OCI-LY3 (cell line): Measurements from ENCODE around the gene VAV2.

Experiments
- H2AFZ ChIP-seq: fragments of 200-600, 300-600 bp; shearing (Covaris generic); 2 replicates; pipeline ENCODE4 v1.6.0; 2014; ENCODE audit warnings: antibody characterized with exemption, low read depth, low read length
- H3K27ac ChIP-seq: fragments of 200-600, 300-600 bp; sonication (generic); 2 replicates; pipeline ENCODE4 v1.5.1; 2014; ENCODE audit warnings: mild to moderate bottlenecking, low read length, moderate library complexity, mixed read lengths
- H3K27me3 ChIP-seq: fragments of 200-600, 300-600 bp; sonication (generic); 2 replicates; pipeline ENCODE4 v1.6.1; 2014; ENCODE audit warnings: low read depth, low read length, mixed read lengths
- H3K36me3 ChIP-seq: fragments of 200-600, 300-600 bp; sonication (generic); replicated peaks from 2 replicates; pipeline ENCODE3; 2014; ENCODE audit warnings: low read depth, low read length, mixed read lengths
- H3K4me1 ChIP-seq: fragments of 300-600, 200-600 bp; sonication (generic); 2 replicates; pipeline ENCODE4 v1.6.1; 2014; ENCODE audit warnings: low read length, mixed read lengths
- H3K4me2 ChIP-seq: fragments of 200-600, 300-600 bp; sonication (generic); 2 replicates; pipeline ENCODE4 v1.6.1; 2014; ENCODE audit warnings: low read length, mixed read lengths
- H3K4me3 ChIP-seq: fragments of 300-600, 200-600 bp; sonication (generic); 2 replicates; pipeline ENCODE4 v1.5.1; 2014; ENCODE audit warnings: antibody characterized with exemption, mild to moderate bottlenecking, low read length, moderate library complexity
- H3K79me2 ChIP-seq: fragments of 300-600, 200-600 bp; shearing (Covaris generic); 2 replicates; pipeline ENCODE4 v1.6.1; 2014; ENCODE audit warnings: mild to moderate bottlenecking, low read length, mixed read lengths
- H3K9ac ChIP-seq: fragments of 300-600, 200-600 bp; shearing (Covaris generic); 2 replicates; pipeline ENCODE4 v1.6.0; 2014; ENCODE audit warnings: mild to moderate bottlenecking, low read length, moderate library complexity
- H3K9me3 ChIP-seq: fragments of 200-600, 300-600 bp; shearing (Covaris generic); 2 replicates; pipeline ENCODE4 v1.6.1; 2014; ENCODE audit warnings: low read length, mixed read lengths; ENCODE audit not compliant: insufficient read depth
- H4K20me1 ChIP-seq: fragments of 200-600, 300-600 bp; sonication (generic); 2 replicates; pipeline ENCODE4 v1.6.1; 2016; ENCODE audit warnings: low read length, mixed read lengths; ENCODE audit not compliant: insufficient read depth
- CTCF ChIP-seq: fragments of 200-600, 300-600 bp; sonication (generic); IDR thresholded peaks from 2 replicates; pipeline ENCODE4 v1.5.1; 2014; ENCODE audit warnings: antibody characterized with exemption, low read length, low read depth
- EZH2phosphoT487 ChIP-seq: fragments of 200-600 bp; shearing (Covaris generic); IDR thresholded peaks from 2 replicates; pipeline ENCODE4 v1.6.1; 2018; ENCODE audit warnings: antibody characterized with exemption, mixed run types, low read depth

VAV2 gene

GRCh38 chr9:133763272-133764183 is 228.6 kb downstream of the VAV2 start:
- H3K27me3 ChIP-seq, result no peaks in the 10 kb centered on the region
- peaks cover 4% of the 10 kb centered on the region; the same call in 1 of the 2 replicates for H3K9me3 ChIP-seq
- H3K27ac ChIP-seq, result no peak overlapping the region
- H3K4me2 ChIP-seq, result no peak overlapping the region
- no peaks in the 10 kb centered on the region for H3K4me1 ChIP-seq
- no peaks in the 10 kb centered on the region for H3K79me2 ChIP-seq
- TF ChIP-seq CTCF, result no peak
- TF ChIP-seq EZH2phosphoT487, result no peak
- H3K9ac ChIP-seq, result no peak overlapping the region
- H3K36me3 ChIP-seq, result peaks cover 53% of the 10 kb centered on the region
- H4K20me1 ChIP-seq, result no peaks in the 10 kb centered on the region
- no peak overlapping the region for H3K4me3 ChIP-seq
- no peak overlapping the region for H2AFZ ChIP-seq

- Histone ChIP-seq H4K20me1 (no peaks in the 10 kb centered on the region), H3K9me3 (peaks cover 4% of the 10 kb centered on the region; the same call in 1 of the 2 replicates), H3K27me3 (no peaks in the 10 kb centered on the region), H3K4me2 (no peak overlapping the region), H3K27ac (no peak overlapping the region), H3K4me1 (no peaks in the 10 kb centered on the region), H3K9ac (no peak overlapping the region), H2AFZ (no peak overlapping the region), H3K36me3 (peaks cover 45% of the 10 kb centered on the region), H3K4me3 (no peak overlapping the region), H3K79me2 (no peaks in the 10 kb centered on the region)
- TF ChIP-seq CTCF, result no peak
Measured at GRCh38 chr9:133762488-133763271, 229.4 kb downstream of the VAV2 start.

- no peak overlapping the region for H2AFZ ChIP-seq
- H4K20me1 ChIP-seq, result no peaks in the 10 kb centered on the region
- H3K36me3 ChIP-seq, result peaks cover 35% of the 10 kb centered on the region
- no peak overlapping the region for H3K9ac ChIP-seq
- no peak overlapping the region for H3K4me3 ChIP-seq
- H3K4me2 ChIP-seq, result no peak overlapping the region
- H3K79me2 ChIP-seq, result no peaks in the 10 kb centered on the region
- no peaks in the 10 kb centered on the region for H3K4me1 ChIP-seq
- TF ChIP-seq CTCF (no peak), EZH2phosphoT487 (no peak)
- no peaks in the 10 kb centered on the region for H3K27me3 ChIP-seq
- no peak overlapping the region for H3K27ac ChIP-seq
- H3K9me3 ChIP-seq, result no peaks in the 10 kb centered on the region
Measured at GRCh38 chr9:133761641-133762248, 230.4 kb downstream of the VAV2 start.
